Measurements from ENCODE around the gene GPR176.

The GPR176 gene

DNA sequence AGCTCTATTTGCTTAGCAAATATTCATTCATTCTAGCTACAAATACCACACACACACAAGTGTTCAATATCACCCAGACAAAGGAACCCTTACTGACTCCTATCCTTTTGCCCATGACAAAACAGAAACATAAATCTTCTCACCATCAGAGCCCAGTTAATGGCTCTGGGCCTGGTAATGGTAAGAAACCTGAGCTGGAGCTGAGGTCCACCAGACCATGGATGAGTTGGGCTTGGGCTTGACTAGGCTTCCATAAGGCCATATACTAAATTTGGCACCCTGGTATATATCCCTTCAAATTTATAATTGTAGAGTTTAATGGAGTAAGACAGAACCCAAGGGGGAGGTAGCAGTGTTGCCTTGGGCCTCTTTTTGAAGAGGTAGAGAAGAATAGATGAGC is 29.4 kb downstream of the GPR176 start:
- H3K27me3 ChIP-seq (ENCODE audit: insufficient read depth, low read length) = no peaks in the 10 kb centered on the region
- peaks cover 43% of the 10 kb centered on the region for H3K79me2 ChIP-seq (ENCODE audit: control insufficient read depth, insufficient read depth, low read length, unreplicated experiment)
- H3K27ac ChIP-seq (ENCODE audit: low read depth, low read length) = no peak overlapping the region
- no peaks in the 10 kb centered on the region for H3K36me3 ChIP-seq (ENCODE audit: insufficient read depth, low read length)
- peaks cover 24% of the 10 kb centered on the region for H3K4me1 ChIP-seq (ENCODE audit: control insufficient read depth, insufficient read depth, low read length, unreplicated experiment)
- no peak overlapping the region for H3K4me3 ChIP-seq (ENCODE audit: low read depth, low read length)
- no peak overlapping the region for H2AFZ ChIP-seq (ENCODE audit: low read length, unreplicated experiment)

GRCh38 chr15:39889601-39890000 is 30.5 kb downstream of the GPR176 start:
- Histone ChIP-seq H3K79me2 (ENCODE audit: control insufficient read depth, insufficient read depth, low read length, unreplicated experiment) (peaks cover 47% of the 10 kb centered on the region), H2AFZ (ENCODE audit: low read length, unreplicated experiment) (no peak overlapping the region), H3K27me3 (ENCODE audit: insufficient read depth, low read length) (no peaks in the 10 kb centered on the region), H3K36me3 (ENCODE audit: insufficient read depth, low read length) (no peaks in the 10 kb centered on the region), H3K27ac (ENCODE audit: low read depth, low read length) (no peak overlapping the region), H3K4me1 (ENCODE audit: control insufficient read depth, insufficient read depth, low read length, unreplicated experiment) (peaks cover 31% of the 10 kb centered on the region), H3K4me3 (ENCODE audit: low read depth, low read length) (no peak overlapping the region)

GRCh38 chr15:39888809-39889208 is 31.3 kb downstream of the GPR176 start:
- no peak overlapping the region for H2AFZ ChIP-seq (ENCODE audit: low read length, unreplicated experiment)
- H3K79me2 ChIP-seq (ENCODE audit: control insufficient read depth, insufficient read depth, low read length, unreplicated experiment) = peaks cover 55% of the 10 kb centered on the region
- H3K4me3 ChIP-seq (ENCODE audit: low read depth, low read length) = no peak overlapping the region
- peaks cover 34% of the 10 kb centered on the region for H3K4me1 ChIP-seq (ENCODE audit: control insufficient read depth, insufficient read depth, low read length, unreplicated experiment)
- no peaks in the 10 kb centered on the region for H3K27me3 ChIP-seq (ENCODE audit: insufficient read depth, low read length)
- H3K27ac ChIP-seq (ENCODE audit: low read depth, low read length) = peak overlapping the region; percentile 33; the same call in 1 of the 2 replicates
- H3K36me3 ChIP-seq (ENCODE audit: insufficient read depth, low read length) = no peaks in the 10 kb centered on the region

- no peak overlapping the region for H3K4me3 ChIP-seq (ENCODE audit: low read depth, low read length)
- H3K4me1 ChIP-seq (ENCODE audit: control insufficient read depth, insufficient read depth, low read length, unreplicated experiment) = peaks cover 34% of the 10 kb centered on the region
- no peak overlapping the region for H2AFZ ChIP-seq (ENCODE audit: low read length, unreplicated experiment)
Observed at GRCh38 chr15:39888243-39888642, 31.8 kb downstream of the GPR176 start.

GRCh38 chr15:39887832-39888231 is 32.2 kb downstream of the GPR176 start:
- Histone ChIP-seq H3K4me1 (ENCODE audit: control insufficient read depth, insufficient read depth, low read length, unreplicated experiment) (peaks cover 34% of the 10 kb centered on the region), H3K79me2 (ENCODE audit: control insufficient read depth, insufficient read depth, low read length, unreplicated experiment) (peaks cover 60% of the 10 kb centered on the region), H3K27me3 (ENCODE audit: insufficient read depth, low read length) (no peaks in the 10 kb centered on the region), H3K27ac (ENCODE audit: low read depth, low read length) (peak overlapping the region; percentile 33), H3K36me3 (ENCODE audit: insufficient read depth, low read length) (no peaks in the 10 kb centered on the region), H3K4me3 (ENCODE audit: low read depth, low read length) (no peak overlapping the region), H2AFZ (ENCODE audit: low read length, unreplicated experiment) (no peak overlapping the region)

More at GRCh38 chr15:39888243-39888642, 31.8 kb downstream of the GPR176 start:
- Histone ChIP-seq H3K79me2 (ENCODE audit: control insufficient read depth, insufficient read depth, low read length, unreplicated experiment) (peaks cover 59% of the 10 kb centered on the region), H3K27me3 (ENCODE audit: insufficient read depth, low read length) (no peaks in the 10 kb centered on the region), H3K27ac (ENCODE audit: low read depth, low read length) (peak overlapping the region; percentile 33), H3K36me3 (ENCODE audit: insufficient read depth, low read length) (no peaks in the 10 kb centered on the region)

- Histone ChIP-seq H3K27me3 (ENCODE audit: insufficient read depth, low read length) (no peaks in the 10 kb centered on the region), H3K79me2 (ENCODE audit: control insufficient read depth, insufficient read depth, low read length, unreplicated experiment) (peaks cover 60% of the 10 kb centered on the region), H3K27ac (ENCODE audit: low read depth, low read length) (no peak overlapping the region), H3K4me3 (ENCODE audit: low read depth, low read length) (no peak overlapping the region), H3K4me1 (ENCODE audit: control insufficient read depth, insufficient read depth, low read length, unreplicated experiment) (peaks cover 34% of the 10 kb centered on the region), H3K36me3 (ENCODE audit: insufficient read depth, low read length) (0 out of 2 replicates have a peak, but pooled peaks cover 3% of the 10 kb centered on the region), H2AFZ (ENCODE audit: low read length, unreplicated experiment) (no peak overlapping the region)
Observed at GRCh38 chr15:39887211-39887610, 32.9 kb downstream of the GPR176 start.

GRCh38 chr15:39886418-39886817 is 33.6 kb downstream of the GPR176 start:
- no peak overlapping the region for H3K27ac ChIP-seq (ENCODE audit: low read depth, low read length)
- no peaks in the 10 kb centered on the region for H3K27me3 ChIP-seq (ENCODE audit: insufficient read depth, low read length)
- H3K4me3 ChIP-seq (ENCODE audit: low read depth, low read length) = no peak overlapping the region
- 0 out of 2 replicates have a peak, but pooled peaks cover 3% of the 10 kb centered on the region for H3K36me3 ChIP-seq (ENCODE audit: insufficient read depth, low read length)
- peaks cover 42% of the 10 kb centered on the region for H3K4me1 ChIP-seq (ENCODE audit: control insufficient read depth, insufficient read depth, low read length, unreplicated experiment)
- no peak overlapping the region for H2AFZ ChIP-seq (ENCODE audit: low read length, unreplicated experiment)
- peaks cover 64% of the 10 kb centered on the region for H3K79me2 ChIP-seq (ENCODE audit: control insufficient read depth, insufficient read depth, low read length, unreplicated experiment)

- Histone ChIP-seq H3K79me2 (ENCODE audit: control insufficient read depth, insufficient read depth, low read length, unreplicated experiment) (peaks cover 72% of the 10 kb centered on the region), H3K36me3 (ENCODE audit: insufficient read depth, low read length) (0 out of 2 replicates have a peak, but pooled peaks cover 3% of the 10 kb centered on the region), H3K27ac (ENCODE audit: low read depth, low read length) (no peak overlapping the region), H3K27me3 (ENCODE audit: insufficient read depth, low read length) (no peaks in the 10 kb centered on the region), H3K4me1 (ENCODE audit: control insufficient read depth, insufficient read depth, low read length, unreplicated experiment) (peaks cover 52% of the 10 kb centered on the region), H3K4me3 (ENCODE audit: low read depth, low read length) (no peak overlapping the region), H2AFZ (ENCODE audit: low read length, unreplicated experiment) (no peak overlapping the region)
Observed at GRCh38 chr15:39885099-39885777, 34.8 kb downstream of the GPR176 start.

DNA sequence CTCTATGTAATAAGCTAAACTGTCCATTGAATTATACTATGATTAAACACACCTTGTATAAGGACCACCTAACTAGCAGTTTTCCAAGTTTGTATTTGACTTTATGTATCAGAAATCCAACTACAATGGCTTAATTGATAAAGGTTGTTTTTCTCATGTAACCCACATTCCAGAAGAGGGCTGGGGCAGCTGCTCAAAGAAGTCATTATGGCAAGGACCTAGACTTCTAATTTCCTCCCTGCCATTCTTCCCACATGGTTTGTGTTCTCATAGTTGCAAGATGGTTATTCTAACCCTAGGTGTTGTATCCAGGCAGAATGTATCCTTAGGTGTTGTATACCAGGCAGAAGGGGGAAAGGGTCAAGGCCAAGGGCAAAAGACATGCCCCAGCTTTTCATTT is 35.7 kb downstream of the GPR176 start:
- no peak overlapping the region for H3K27ac ChIP-seq (ENCODE audit: low read depth, low read length)

DNA sequence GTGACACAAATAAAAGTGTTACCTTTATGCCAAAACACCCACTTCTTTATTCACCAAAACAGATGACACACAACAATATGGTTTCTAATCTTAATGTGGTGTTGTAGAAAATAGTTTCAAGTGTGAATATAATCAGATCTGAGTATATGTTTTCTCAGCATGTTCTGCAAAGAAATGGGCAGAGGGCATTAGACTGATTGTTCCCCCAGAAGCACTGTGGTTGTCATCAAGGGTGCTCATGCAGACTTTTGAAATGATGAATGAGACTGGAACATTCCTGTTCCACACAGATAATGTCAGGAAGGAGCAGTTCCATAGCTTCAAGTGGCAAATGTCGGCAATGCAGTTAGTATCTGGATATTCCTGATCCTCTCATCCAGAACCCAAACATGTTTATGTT is 37.5 kb downstream of the GPR176 start:
- Histone ChIP-seq H2AFZ (ENCODE audit: low read length, unreplicated experiment) (no peak overlapping the region), H3K4me3 (ENCODE audit: low read depth, low read length) (no peak overlapping the region), H3K36me3 (ENCODE audit: insufficient read depth, low read length) (peaks cover 10% of the 10 kb centered on the region; the same call in 1 of the 2 replicates), H3K79me2 (ENCODE audit: control insufficient read depth, insufficient read depth, low read length, unreplicated experiment) (peaks cover 77% of the 10 kb centered on the region), H3K4me1 (ENCODE audit: control insufficient read depth, insufficient read depth, low read length, unreplicated experiment) (peaks cover 57% of the 10 kb centered on the region), H3K27me3 (ENCODE audit: insufficient read depth, low read length) (no peaks in the 10 kb centered on the region), H3K27ac (ENCODE audit: low read depth, low read length) (no peak overlapping the region)

More for the DNA sequence above, 35.7 kb downstream of the GPR176 start:
- Histone ChIP-seq H3K4me3 (ENCODE audit: low read depth, low read length) (no peak overlapping the region), H2AFZ (ENCODE audit: low read length, unreplicated experiment) (no peak overlapping the region), H3K27me3 (ENCODE audit: insufficient read depth, low read length) (no peaks in the 10 kb centered on the region), H3K4me1 (ENCODE audit: control insufficient read depth, insufficient read depth, low read length, unreplicated experiment) (peaks cover 57% of the 10 kb centered on the region), H3K36me3 (ENCODE audit: insufficient read depth, low read length) (peaks cover 3% of the 10 kb centered on the region; the same call in 1 of the 2 replicates), H3K79me2 (ENCODE audit: control insufficient read depth, insufficient read depth, low read length, unreplicated experiment) (peaks cover 75% of the 10 kb centered on the region)

- no peak overlapping the region for H3K4me3 ChIP-seq (ENCODE audit: low read depth, low read length)
- no peaks in the 10 kb centered on the region for H3K27me3 ChIP-seq (ENCODE audit: insufficient read depth, low read length)
- H3K27ac ChIP-seq (ENCODE audit: low read depth, low read length) = no peak overlapping the region
- H3K36me3 ChIP-seq (ENCODE audit: insufficient read depth, low read length) = peaks cover 10% of the 10 kb centered on the region; the same call in 1 of the 2 replicates
- H2AFZ ChIP-seq (ENCODE audit: low read length, unreplicated experiment) = no peak overlapping the region
- H3K4me1 ChIP-seq (ENCODE audit: control insufficient read depth, insufficient read depth, low read length, unreplicated experiment) = peaks cover 62% of the 10 kb centered on the region
- H3K79me2 ChIP-seq (ENCODE audit: control insufficient read depth, insufficient read depth, low read length, unreplicated experiment) = peaks cover 77% of the 10 kb centered on the region
Observed at GRCh38 chr15:39881790-39882189, 38.3 kb downstream of the GPR176 start.

All from ACC112 (cell line).